ENCODE results near the gene EML4.
"Not testable (repeated sequence)": the region's sequence is repeated elsewhere in the genome, so short reads cannot be mapped to it uniquely, and the experiment has no call there.

Gene EML4

GRCh38 chr2:42268528-42269151 is 99.5 kb downstream of the EML4 start:
- DNase-seq: no peak

GRCh38 chr2:42270757-42271156 is 101.6 kb downstream of the EML4 start:
- DNase-seq: no peak

GRCh38 chr2:42271246-42271645 is 102.1 kb downstream of the EML4 start:
- not testable (repeated sequence) for DNase-seq

GRCh38 chr2:42274863-42275262 is 105.7 kb downstream of the EML4 start:
- DNase-seq: no peak

- DNase-seq: no peak
Observed at GRCh38 chr2:42281416-42282081, 112.4 kb downstream of the EML4 start.

GRCh38 chr2:42284019-42284418 is 114.9 kb downstream of the EML4 start:
- no peak for DNase-seq

GRCh38 chr2:42286268-42286946 is 117.3 kb downstream of the EML4 start:
- no peak for DNase-seq

GRCh38 chr2:42288811-42289210 is 119.7 kb downstream of the EML4 start:
- no peak for DNase-seq

- no peak for DNase-seq
Observed at GRCh38 chr2:42289222-42289621, 120.1 kb downstream of the EML4 start.

GRCh38 chr2:42290005-42290404 is 120.9 kb downstream of the EML4 start:
- DNase-seq: no peak

- no peak for DNase-seq
Observed at GRCh38 chr2:42293019-42293418, 123.9 kb downstream of the EML4 start.

GRCh38 chr2:42296226-42296625 is 127.1 kb downstream of the EML4 start:
- no peak for DNase-seq

GRCh38 chr2:42297322-42297936 is 128.3 kb downstream of the EML4 start:
- no peak for DNase-seq

- DNase-seq: no peak
Observed at GRCh38 chr2:42298132-42298531, 129.0 kb downstream of the EML4 start.

GRCh38 chr2:42298996-42299754 is 130.0 kb downstream of the EML4 start:
- no peak for DNase-seq

GRCh38 chr2:42300527-42300926 is 131.4 kb downstream of the EML4 start:
- no peak for DNase-seq

- DNase-seq: no peak
Observed at GRCh38 chr2:42303252-42303651, 134.1 kb downstream of the EML4 start.

- no peak for DNase-seq
Observed at GRCh38 chr2:42304059-42304713, 135.0 kb downstream of the EML4 start.

GRCh38 chr2:42307180-42307579 is 138.0 kb downstream of the EML4 start:
- DNase-seq: no peak

GRCh38 chr2:42309366-42309765 is 140.2 kb downstream of the EML4 start:
- no peak for DNase-seq

GRCh38 chr2:42310007-42310515 is 140.9 kb downstream of the EML4 start:
- no peak for DNase-seq

GRCh38 chr2:42312106-42312505 is 143.0 kb downstream of the EML4 start:
- DNase-seq: no peak
